Epithelial cell of proximal tubule (primary cell): ENCODE data around the gene ZMAT3. TPM values are rescaled to one million over a fixed set of nuclear protein-coding genes. Genes with fewer than 3 reads are reported as not detected.
A peak's percentile ranks its signal among the peaks of the same experiment; 100 is the strongest.

Experiments
- DNase-seq: peaks from one replicate; pipeline ENCODE4 v3.0.0-alpha.2; 2011; ENCODE audit warnings: low read depth
- H3K4me3 ChIP-seq: 2 replicates; pipeline ENCODE4 v1.5.1; 2011; ENCODE audit warnings: low read depth, mild to moderate bottlenecking, low read length
- CTCF ChIP-seq: conservative IDR thresholded peaks from 2 replicates; pipeline ENCODE4 v1.5.1; 2012; ENCODE audit warnings: low read depth, mild to moderate bottlenecking, low read length
- total RNA-seq: library from RNA; depleted of rRNA; stranded (reverse); fragments of >200 nt; gene quantifications from 2 replicates; pipeline ENCODE4 v1.2.3, GENCODE V29; 2015

Gene ZMAT3
- total RNA-seq, 1 donor from 2014 or later: 10.2 TPM

- DNase-seq: no peak
- H3K4me3 ChIP-seq: no peak overlapping the region
- TF ChIP-seq CTCF: no peak
Observed at GRCh38 chr3:179081885-179082284, 10.3 kb upstream of the ZMAT3 start.

GRCh38 chr3:179079537-179079936 is 7.9 kb upstream of the ZMAT3 start:
- no peak overlapping the region for H3K4me3 ChIP-seq
- TF ChIP-seq CTCF: no peak
- no peak for DNase-seq

- TF ChIP-seq CTCF: no peak
- H3K4me3 ChIP-seq: no peak overlapping the region
- DNase-seq: no peak
Observed at GRCh38 chr3:179076243-179077027, 4.8 kb upstream of the ZMAT3 start.

GRCh38 chr3:179074656-179075055 is 3.0 kb upstream of the ZMAT3 start:
- H3K4me3 ChIP-seq: no peak overlapping the region
- TF ChIP-seq CTCF: no peak
- DNase-seq: no peak

- H3K4me3 ChIP-seq: no peak overlapping the region
- no peak for DNase-seq
- no peak for TF ChIP-seq CTCF
Observed at GRCh38 chr3:179073816-179074215, 2.2 kb upstream of the ZMAT3 start.

- no peak for DNase-seq
- TF ChIP-seq CTCF: no peak
- H3K4me3 ChIP-seq: peak overlapping the region; percentile 96
Observed at GRCh38 chr3:179072100-179072438, 460 bp upstream of the ZMAT3 start.

- TF ChIP-seq CTCF: no peak
- peak overlapping the region; percentile 96 for H3K4me3 ChIP-seq
- DNase-seq: no peak
Observed at GRCh38 chr3:179071027-179071322, 634 bp downstream of the ZMAT3 start.
